ENCODE data around the gene FAM171A1.

Gene FAM171A1

GRCh38 chr10:15374156-15374555 lies 3.1 kb upstream of the FAM171A1 start:
- no peak for DNase-seq (ENCODE audit: low read depth, low spot score)

- DNase-seq (ENCODE audit: low read depth, low spot score) = no peak
These were observed 2.1 kb upstream of the FAM171A1 start for GRCh38 chr10:15373199-15373598.

GRCh38 chr10:15370212-15370855 lies 755 bp downstream of the FAM171A1 start:
- no peak for DNase-seq (ENCODE audit: low read depth, low spot score)

- DNase-seq (ENCODE audit: low read depth, low spot score) = no peak
These were observed 1.6 kb downstream of the FAM171A1 start for GRCh38 chr10:15369256-15370211.

- DNase-seq (ENCODE audit: low read depth, low spot score) = no peak
These were observed 2.8 kb downstream of the FAM171A1 start for GRCh38 chr10:15368101-15368855.

- no peak for DNase-seq (ENCODE audit: low read depth, low spot score)
These were observed 3.6 kb downstream of the FAM171A1 start for GRCh38 chr10:15367296-15368085.

GRCh38 chr10:15365692-15366091 lies 5.4 kb downstream of the FAM171A1 start:
- DNase-seq (ENCODE audit: low read depth, low spot score) = no peak

GRCh38 chr10:15364001-15364400 lies 7.1 kb downstream of the FAM171A1 start:
- DNase-seq (ENCODE audit: low read depth, low spot score) = no peak

GRCh38 chr10:15363031-15363430 lies 8.1 kb downstream of the FAM171A1 start:
- no peak for DNase-seq (ENCODE audit: low read depth, low spot score)

- no peak for DNase-seq (ENCODE audit: low read depth, low spot score)
These were observed 10.0 kb downstream of the FAM171A1 start for GRCh38 chr10:15361131-15361530.

- no peak for DNase-seq (ENCODE audit: low read depth, low spot score)
These were observed 10.5 kb downstream of the FAM171A1 start for GRCh38 chr10:15360566-15360965.

GRCh38 chr10:15353471-15354017 lies 17.5 kb downstream of the FAM171A1 start:
- DNase-seq (ENCODE audit: low read depth, low spot score) = no peak

- no peak for DNase-seq (ENCODE audit: low read depth, low spot score)
These were observed 18.3 kb downstream of the FAM171A1 start for GRCh38 chr10:15352836-15353235.

- DNase-seq (ENCODE audit: low read depth, low spot score) = no peak
These were observed 18.9 kb downstream of the FAM171A1 start for GRCh38 chr10:15352201-15352600.

- no peak for DNase-seq (ENCODE audit: low read depth, low spot score)
These were observed 19.8 kb downstream of the FAM171A1 start for GRCh38 chr10:15351099-15351820.

- DNase-seq (ENCODE audit: low read depth, low spot score) = no peak
These were observed 22.0 kb downstream of the FAM171A1 start for GRCh38 chr10:15349112-15349511.

- no peak for DNase-seq (ENCODE audit: low read depth, low spot score)
These were observed 22.5 kb downstream of the FAM171A1 start for GRCh38 chr10:15348579-15348978.

- no peak for DNase-seq (ENCODE audit: low read depth, low spot score)
These were observed 23.9 kb downstream of the FAM171A1 start for GRCh38 chr10:15347150-15347549.

GRCh38 chr10:15346440-15347141 lies 24.5 kb downstream of the FAM171A1 start:
- no peak for DNase-seq (ENCODE audit: low read depth, low spot score)

- no peak for DNase-seq (ENCODE audit: low read depth, low spot score)
These were observed 25.6 kb downstream of the FAM171A1 start for GRCh38 chr10:15345450-15345849.
